Fibroblast of lung (primary cell): ENCODE data around the gene SLC29A4.

Experiments
- EZH2 ChIP-seq: IDR thresholded peaks from 2 replicates; pipeline ENCODE4 v1.5.1; 2012; ENCODE audit warnings: low read length, control low read depth, mild to moderate bottlenecking; ENCODE audit errors: missing control alignments
- TF ChIP-seq, protein P1 (sequence below), 2 donors: IDR thresholded peaks in 1 of 2; conservative IDR thresholded peaks in 1 of 2; 1 replicate in 1 of 2; 2 replicates in 1 of 2; pipeline ENCODE4 v1.5.1; 2011 to 2012; ENCODE audit warnings: low read length in 2 of 2, control low read depth in 1 of 2, inconsistent platforms in 1 of 2, low read depth in 1 of 2, mild to moderate bottlenecking in 1 of 2

DNA sequence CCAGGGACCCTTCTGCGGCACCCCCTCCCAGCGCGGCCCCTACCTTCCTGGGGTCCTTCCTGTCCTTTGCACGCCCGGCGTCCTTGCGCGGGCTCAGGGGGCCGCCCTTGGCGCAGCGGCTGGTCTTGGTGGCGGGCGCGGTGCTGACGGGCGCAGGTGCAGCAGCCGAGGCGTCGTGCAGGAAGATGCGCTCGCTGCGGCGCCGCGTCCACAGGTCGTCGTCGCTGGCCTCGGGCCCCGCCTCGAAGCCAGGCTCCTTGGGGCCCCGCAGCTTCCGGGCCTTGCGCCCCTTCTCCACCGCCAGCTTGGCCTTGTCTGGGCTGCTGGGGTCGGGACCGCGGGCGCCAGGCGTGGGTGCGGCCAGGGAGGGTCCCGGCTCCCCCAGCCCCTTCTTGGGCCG, 49.8 kb downstream of the SLC29A4 start:
- TF ChIP-seq, protein P1, sequence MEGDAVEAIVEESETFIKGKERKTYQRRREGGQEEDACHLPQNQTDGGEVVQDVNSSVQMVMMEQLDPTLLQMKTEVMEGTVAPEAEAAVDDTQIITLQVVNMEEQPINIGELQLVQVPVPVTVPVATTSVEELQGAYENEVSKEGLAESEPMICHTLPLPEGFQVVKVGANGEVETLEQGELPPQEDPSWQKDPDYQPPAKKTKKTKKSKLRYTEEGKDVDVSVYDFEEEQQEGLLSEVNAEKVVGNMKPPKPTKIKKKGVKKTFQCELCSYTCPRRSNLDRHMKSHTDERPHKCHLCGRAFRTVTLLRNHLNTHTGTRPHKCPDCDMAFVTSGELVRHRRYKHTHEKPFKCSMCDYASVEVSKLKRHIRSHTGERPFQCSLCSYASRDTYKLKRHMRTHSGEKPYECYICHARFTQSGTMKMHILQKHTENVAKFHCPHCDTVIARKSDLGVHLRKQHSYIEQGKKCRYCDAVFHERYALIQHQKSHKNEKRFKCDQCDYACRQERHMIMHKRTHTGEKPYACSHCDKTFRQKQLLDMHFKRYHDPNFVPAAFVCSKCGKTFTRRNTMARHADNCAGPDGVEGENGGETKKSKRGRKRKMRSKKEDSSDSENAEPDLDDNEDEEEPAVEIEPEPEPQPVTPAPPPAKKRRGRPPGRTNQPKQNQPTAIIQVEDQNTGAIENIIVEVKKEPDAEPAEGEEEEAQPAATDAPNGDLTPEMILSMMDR (conservative IDR thresholded peaks at IDR 0.05 in 1 of 2, IDR thresholded peaks at IDR 0.05 in 1 of 2; ENCODE audit: low read depth in 1 of 2, low read length in 2 of 2) = no peak
- TF ChIP-seq EZH2 = no peak
